ENCODE data around the gene ZNF771. TPM values are rescaled to one million over a fixed set of nuclear protein-coding genes. Genes with fewer than 3 reads are reported as not detected.

The ZNF771 gene
- total RNA-seq, 2 donors from 2014 or later = 21.8 to 25.7 TPM

DNA sequence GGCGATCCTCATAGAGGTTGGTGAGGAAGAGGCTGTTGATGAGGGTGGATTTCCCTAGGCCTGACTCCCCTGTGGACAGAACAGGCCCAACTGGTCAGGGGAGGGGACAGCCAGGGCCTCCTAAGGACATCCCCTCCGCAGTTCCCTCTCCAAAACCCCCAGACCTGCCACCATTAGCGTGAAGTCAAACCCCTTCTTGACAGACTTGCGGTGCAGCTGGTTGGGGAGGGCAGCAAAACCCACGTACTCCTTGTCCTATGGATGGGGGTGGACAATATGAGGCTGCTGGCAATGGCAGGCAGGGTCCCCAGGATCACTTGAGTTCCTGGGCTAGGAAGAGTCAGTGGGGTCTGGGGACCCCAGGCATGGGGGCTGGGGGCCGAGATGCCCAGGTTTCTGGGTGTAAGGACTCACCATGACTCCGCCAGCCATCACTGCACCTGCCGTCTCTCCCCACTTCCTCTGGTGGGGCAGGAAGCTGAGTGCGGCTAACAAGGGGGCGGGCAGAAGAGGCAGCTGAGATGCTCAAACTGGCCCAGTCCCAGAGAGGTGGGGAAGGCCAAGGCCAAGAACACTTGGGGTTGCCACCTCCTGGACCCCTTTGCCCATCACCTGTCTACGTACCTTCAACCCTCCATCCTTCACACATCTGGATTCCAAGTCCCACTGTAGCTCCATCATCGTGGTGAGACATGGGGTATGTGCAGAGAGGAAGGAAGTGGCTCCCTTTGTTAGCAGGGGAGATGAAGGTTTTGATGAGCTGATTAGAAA is 25.1 kb upstream of the ZNF771 start, which contains the start of gene SEPTIN1:
TSS of gene SEPTIN1 (minus strand) at position 451 of the 771 bp plus-strand sequence. CDS start at position 432, 19 bp downstream.
- Histone ChIP-seq H3K9me3 (no peaks in the 10 kb centered on the region), H3K4me3 (peak within 1 kb of the TSS; percentile 19), H3K4me1 (ENCODE audit: control insufficient read depth in 1 of 2, low read depth in 2 of 2) (peaks cover 5 to 12% of the 10 kb centered on the region in 2 donors), H3K27ac (no peak within 1 kb of the TSS), H3K27me3 (replicated peaks; ENCODE audit: insufficient read depth) (no peaks in the 10 kb centered on the region), H3K36me3 (no peaks in the 10 kb centered on the region)
- DNase-seq (ENCODE audit: low spot score) = no peak
- no peak for TF ChIP-seq CTCF (IDR thresholded peaks at IDR 0.05)
- no peak for ATAC-seq (ENCODE audit: insufficient number of reproducible peaks, low FRiP score, low read depth)

GRCh38 chr16:30383521-30383920 is 23.9 kb upstream of the ZNF771 start:
- H3K36me3 ChIP-seq = no peaks in the 10 kb centered on the region
- H3K27me3 ChIP-seq (replicated peaks; ENCODE audit: insufficient read depth) = no peaks in the 10 kb centered on the region
- H3K4me3 ChIP-seq = no peak overlapping the region
- no peak overlapping the region for H3K27ac ChIP-seq
- no peak for TF ChIP-seq CTCF (IDR thresholded peaks at IDR 0.05)
- ATAC-seq (ENCODE audit: insufficient number of reproducible peaks, low FRiP score, low read depth) (no peak), DNase-seq (ENCODE audit: low spot score) (no peak)
- no peaks in the 10 kb centered on the region for H3K9me3 ChIP-seq
- H3K4me1 ChIP-seq (ENCODE audit: control insufficient read depth in 1 of 2, low read depth in 2 of 2) = peaks cover 5 to 10% of the 10 kb centered on the region in 2 donors

DNA sequence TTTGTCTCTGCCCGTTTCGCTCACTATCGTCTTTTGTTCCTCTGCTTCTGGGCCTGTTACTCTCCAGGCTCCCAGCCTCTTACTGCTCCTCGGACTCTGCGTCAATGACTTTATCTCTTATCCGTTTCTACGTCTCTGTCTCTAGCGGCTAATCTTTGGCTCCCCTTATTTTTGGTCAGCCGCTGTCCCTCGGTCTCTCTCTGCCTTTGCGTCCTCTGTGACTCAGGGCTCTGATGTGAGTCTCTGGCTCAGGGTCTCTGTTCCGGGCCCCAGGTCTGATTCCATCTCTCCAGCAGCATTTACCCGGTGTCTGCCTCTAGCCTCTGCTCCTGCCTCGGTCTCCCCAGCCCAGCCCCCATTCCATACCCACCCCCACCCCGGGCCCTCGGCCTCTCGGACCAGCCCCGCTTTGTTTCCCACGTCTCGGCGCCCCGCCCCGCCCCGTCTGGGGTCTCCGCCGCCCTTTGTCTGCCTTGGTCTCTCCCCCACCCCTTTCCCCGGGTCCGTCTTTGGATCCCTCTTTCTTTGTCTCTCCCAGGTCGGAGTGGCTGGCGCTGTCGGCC is 12.7 kb upstream of the ZNF771 start:
- peak overlapping the region; percentile 67 to 79 for H3K27ac ChIP-seq

GRCh38 chr16:30395155-30395991 is 12.0 kb upstream of the ZNF771 start, which contains the start of gene ZNF48:
Gene ZNF48, plus strand, starts transcription at chr16:30395420. Its CDS starts 375 bp downstream, at chr16:30395795.
- no peaks in the 10 kb centered on the region for H3K27me3 ChIP-seq (replicated peaks; ENCODE audit: insufficient read depth)
- H3K4me3 ChIP-seq = peak within 1 kb of the TSS; percentile 97
- peak within 1 kb of the TSS; percentile 67 to 79 for H3K27ac ChIP-seq
- H3K4me1 ChIP-seq (ENCODE audit: control insufficient read depth in 1 of 2, low read depth in 2 of 2) = peaks cover 17 to 37% of the 10 kb centered on the region in 2 donors
- H3K9me3 ChIP-seq = no peaks in the 10 kb centered on the region
- peaks cover 8% of the 10 kb centered on the region for H3K36me3 ChIP-seq
- no peak for DNase-seq (ENCODE audit: low spot score)
- peak; percentile 43 for ATAC-seq (ENCODE audit: insufficient number of reproducible peaks, low FRiP score, low read depth)
- peak; percentile 6 for TF ChIP-seq CTCF (IDR thresholded peaks at IDR 0.05)

More for the DNA sequence above, 12.7 kb upstream of the ZNF771 start:
- no peaks in the 10 kb centered on the region for H3K9me3 ChIP-seq
- DNase-seq (ENCODE audit: low spot score) (no peak), ATAC-seq (ENCODE audit: insufficient number of reproducible peaks, low FRiP score, low read depth) (no peak)
- no peak for TF ChIP-seq CTCF (IDR thresholded peaks at IDR 0.05)
- no peaks in the 10 kb centered on the region for H3K27me3 ChIP-seq (replicated peaks; ENCODE audit: insufficient read depth)
- peaks cover 14 to 33% of the 10 kb centered on the region in 2 donors for H3K4me1 ChIP-seq (ENCODE audit: control insufficient read depth in 1 of 2, low read depth in 2 of 2)
- H3K4me3 ChIP-seq = peak overlapping the region; percentile 97
- H3K36me3 ChIP-seq = peaks cover 8% of the 10 kb centered on the region

Data from thoracic aorta (tissue), 2 donors.